GM18868 (cell line): Measurements from ENCODE around the gene VWA8.
"Not testable (repeated sequence)": the region's sequence is repeated elsewhere in the genome, so short reads cannot be mapped to it uniquely, and the experiment has no call there.

Experiments
- ATAC-seq: cut with Tn5 transposase; IDR thresholded peaks from one replicate; pipeline ENCODE4 v1.9.1; 2021; ENCODE audit warnings: mild to moderate bottlenecking, moderate library complexity; ENCODE audit not compliant: unreplicated experiment

The VWA8 gene

GRCh38 chr13:41859565-41859964, 101.3 kb downstream of the VWA8 start:
- ATAC-seq, result no peak

GRCh38 chr13:41858780-41859179, 102.1 kb downstream of the VWA8 start:
- no peak for ATAC-seq

- ATAC-seq, result no peak
Measured at GRCh38 chr13:41854758-41855157, 106.2 kb downstream of the VWA8 start.

- ATAC-seq, result no peak
Measured at GRCh38 chr13:41851351-41851750, 109.6 kb downstream of the VWA8 start.

- ATAC-seq, result no peak
Measured at GRCh38 chr13:41848435-41849255, 112.3 kb downstream of the VWA8 start.

GRCh38 chr13:41847216-41847615, 113.7 kb downstream of the VWA8 start:
- no peak for ATAC-seq

GRCh38 chr13:41842036-41842620, 118.8 kb downstream of the VWA8 start:
- ATAC-seq, result no peak

- no peak for ATAC-seq
Measured at GRCh38 chr13:41837629-41838028, 123.3 kb downstream of the VWA8 start.

GRCh38 chr13:41835871-41836270, 125.0 kb downstream of the VWA8 start:
- ATAC-seq, result no peak

- not testable (repeated sequence) for ATAC-seq
Measured at GRCh38 chr13:41834697-41835096, 126.2 kb downstream of the VWA8 start.

GRCh38 chr13:41833831-41834230, 127.1 kb downstream of the VWA8 start:
- no peak for ATAC-seq

- ATAC-seq, result no peak
Measured at GRCh38 chr13:41833201-41833600, 127.7 kb downstream of the VWA8 start.

GRCh38 chr13:41827507-41828213, 133.2 kb downstream of the VWA8 start:
- ATAC-seq, result no peak

- no peak for ATAC-seq
Measured at GRCh38 chr13:41825691-41826090, 135.2 kb downstream of the VWA8 start.

- no peak for ATAC-seq
Measured at GRCh38 chr13:41823476-41823875, 137.4 kb downstream of the VWA8 start.

- ATAC-seq, result no peak
Measured at GRCh38 chr13:41822560-41822959, 138.3 kb downstream of the VWA8 start.

- no peak for ATAC-seq
Measured at GRCh38 chr13:41821238-41821594, 139.7 kb downstream of the VWA8 start.

- no peak for ATAC-seq
Measured at GRCh38 chr13:41820581-41821237, 140.2 kb downstream of the VWA8 start.

- ATAC-seq, result no peak
Measured at GRCh38 chr13:41816057-41816456, 144.9 kb downstream of the VWA8 start.

- no peak for ATAC-seq
Measured at GRCh38 chr13:41813426-41813825, 147.5 kb downstream of the VWA8 start.

GRCh38 chr13:41812851-41813250, 148.1 kb downstream of the VWA8 start:
- ATAC-seq, result peak; percentile 80
